WTC11 (cell line): ENCODE data around the gene ZYG11B. TPM values are rescaled to one million over a fixed set of nuclear protein-coding genes. Genes with fewer than 3 reads are reported as not detected.

Experiments used
- ATAC-seq: fragments of 200-7000 bp; cut with Tn5 transposase; 2 replicates; pipeline ENCODE4 v1.10.0; 2021; ENCODE audit warnings: mild to moderate bottlenecking, moderate library complexity
- CTCF ChIA-PET: fragments of 300-600 bp; sonication (Branson Sonifier 250); formaldehyde crosslinking; loops from one replicate; lab custom pipeline; 2021; ENCODE audit warnings: antibody characterized with exemption; lab: Charles Lee
- POLR2A ChIA-PET: fragments of 350-600 bp; sonication (Branson Sonifier 250); formaldehyde crosslinking; loops from one replicate; lab custom pipeline; 2021; ENCODE audit warnings: antibody characterized with exemption; lab: Charles Lee
- DNase-seq: peaks from one replicate; pipeline ENCODE4 v3.0.0; 2021; ENCODE audit warnings: low spot score
- H3K27ac Mint-ChIP-seq: 2 replicates; pipeline ENCODE4 v1.8.0; 2021; ENCODE audit warnings: mixed read lengths
- H3K27me3 Mint-ChIP-seq: 2 replicates; pipeline ENCODE4 v1.8.0; 2021; ENCODE audit warnings: low read depth, mild to moderate bottlenecking, moderate library complexity, mixed read lengths
- H3K36me3 Mint-ChIP-seq: 2 replicates; pipeline ENCODE4 v1.8.0; 2021; ENCODE audit warnings: mixed read lengths
- H3K4me1 Mint-ChIP-seq: 2 replicates; pipeline ENCODE4 v1.8.0; 2022; ENCODE audit warnings: mixed read lengths
- H3K4me3 Mint-ChIP-seq: 2 replicates; pipeline ENCODE4 v1.8.0; 2021; ENCODE audit warnings: mild to moderate bottlenecking, moderate library complexity, mixed read lengths
- H3K9me3 Mint-ChIP-seq: 2 replicates; pipeline ENCODE4 v1.8.0; 2021; ENCODE audit warnings: mixed read lengths
- EMX1 ChIP-seq: fragments of 250-450 bp; sonication (Bioruptor Pico); IDR thresholded peaks from 2 replicates; pipeline ENCODE4 v1.8.0; 2021; ENCODE audit warnings: mild to moderate bottlenecking
- FOXJ3 ChIP-seq: sonication (generic); formaldehyde crosslinking; IDR thresholded peaks from 2 replicates; pipeline ENCODE4 v1.9.0; 2021; ENCODE audit warnings: missing genetic modification reagents, mild to moderate bottlenecking, borderline replicate concordance
- FOXP1 ChIP-seq: sonication (generic); formaldehyde crosslinking; IDR thresholded peaks from 2 replicates; pipeline ENCODE4 v1.8.0; 2022; ENCODE audit warnings: missing genetic modification reagents, mild to moderate bottlenecking, moderate library complexity, borderline replicate concordance
- IRF2 ChIP-seq: sonication (generic); formaldehyde crosslinking; IDR thresholded peaks from 2 replicates; pipeline ENCODE4 v1.8.0; 2022; ENCODE audit warnings: low read depth, missing genetic modification reagents, borderline replicate concordance
- JUN ChIP-seq: sonication (generic); formaldehyde crosslinking; IDR thresholded peaks from 2 replicates; pipeline ENCODE4 v1.8.0; 2023; ENCODE audit warnings: mild to moderate bottlenecking, missing genetic modification reagents
- KAT7 ChIP-seq: sonication (generic); formaldehyde crosslinking; IDR thresholded peaks from 2 replicates; pipeline ENCODE4 v1.8.1; 2023; ENCODE audit warnings: missing genetic modification reagents, mild to moderate bottlenecking, borderline replicate concordance
- MXD4 ChIP-seq: fragments of 250-450 bp; sonication (Bioruptor Pico); IDR thresholded peaks from 2 replicates; pipeline ENCODE4 v1.8.0; 2021; ENCODE audit warnings: mild to moderate bottlenecking, moderate library complexity, borderline replicate concordance
- NFATC4 ChIP-seq: fragments of 250-450 bp; sonication (Bioruptor Pico); IDR thresholded peaks from 2 replicates; pipeline ENCODE4 v1.9.0; 2021; ENCODE audit warnings: mild to moderate bottlenecking
- NR3C1 ChIP-seq: sonication (generic); formaldehyde crosslinking; conservative IDR thresholded peaks from 2 replicates; pipeline ENCODE4 v1.8.1; 2023; ENCODE audit warnings: low read depth, mild to moderate bottlenecking, missing genetic modification reagents
- SP1 ChIP-seq: sonication (generic); formaldehyde crosslinking; conservative IDR thresholded peaks from 2 replicates; pipeline ENCODE4 v1.8.1; 2022; ENCODE audit warnings: missing genetic modification reagents
- ZBTB21 ChIP-seq: sonication (generic); formaldehyde crosslinking; IDR thresholded peaks from 2 replicates; pipeline ENCODE4 v1.8.1; 2023; ENCODE audit warnings: mild to moderate bottlenecking, missing genetic modification reagents, borderline replicate concordance
- ZNF138 ChIP-seq: sonication (generic); formaldehyde crosslinking; conservative IDR thresholded peaks from 2 replicates; pipeline ENCODE4 v1.8.1; 2022; ENCODE audit warnings: mild to moderate bottlenecking, moderate library complexity, missing genetic modification reagents
- ZNF416 ChIP-seq: fragments of 250-450 bp; sonication (Bioruptor Pico); IDR thresholded peaks from 2 replicates; pipeline ENCODE4 v1.9.0; 2021; ENCODE audit warnings: mild to moderate bottlenecking, inconsistent platforms
- total RNA-seq: library from RNA; stranded (reverse); gene quantifications from 3 replicates; pipeline ENCODE4 v1.2.3, GENCODE V29; 2021
- TF ChIP-seq, protein P1 (sequence below): sonication (generic); formaldehyde crosslinking; IDR thresholded peaks from 2 replicates; pipeline ENCODE4 v1.8.1; 2022; ENCODE audit warnings: missing genetic modification reagents, borderline replicate concordance
- TF ChIP-seq, protein P2 (sequence below): sonication (generic); formaldehyde crosslinking; IDR thresholded peaks from 2 replicates; pipeline ENCODE4 v1.8.0; 2022; ENCODE audit warnings: mild to moderate bottlenecking, missing genetic modification reagents
- TF ChIP-seq, protein P3 (sequence below): sonication (generic); formaldehyde crosslinking; IDR thresholded peaks from 2 replicates; pipeline ENCODE4 v1.8.1; 2022; ENCODE audit warnings: mild to moderate bottlenecking, moderate library complexity, missing genetic modification reagents
- TF ChIP-seq, protein P4 (sequence below): sonication (generic); formaldehyde crosslinking; IDR thresholded peaks from 2 replicates; pipeline ENCODE4 v1.8.1; 2022; ENCODE audit warnings: low read depth, mild to moderate bottlenecking, moderate library complexity, missing genetic modification reagents, borderline replicate concordance
- TF ChIP-seq, protein P5 (sequence below): fragments of 250-450 bp; sonication (Bioruptor Pico); IDR thresholded peaks from 2 replicates; pipeline ENCODE4 v1.9.0; 2021; ENCODE audit warnings: moderate library complexity, mild to moderate bottlenecking, inconsistent platforms, borderline replicate concordance
- TF ChIP-seq, protein P6 (sequence below): sonication (generic); formaldehyde crosslinking; IDR thresholded peaks from 2 replicates; pipeline ENCODE4 v1.8.1; 2023; ENCODE audit warnings: mild to moderate bottlenecking, missing genetic modification reagents, moderate library complexity
- TF ChIP-seq, protein P7 (sequence below): fragments of 250-450 bp; sonication (Bioruptor Pico); conservative IDR thresholded peaks from 2 replicates; pipeline ENCODE4 v1.9.0; 2021; ENCODE audit warnings: mild to moderate bottlenecking
- TF ChIP-seq, protein P8 (sequence below): sonication (generic); formaldehyde crosslinking; IDR thresholded peaks from 2 replicates; pipeline ENCODE4 v1.8.0; 2023; ENCODE audit warnings: missing genetic modification reagents, mild to moderate bottlenecking, borderline replicate concordance
- TF ChIP-seq, protein P9 (sequence below): sonication (generic); formaldehyde crosslinking; IDR thresholded peaks from 2 replicates; pipeline ENCODE4 v1.8.0; 2022; ENCODE audit warnings: mild to moderate bottlenecking, missing genetic modification reagents
- TF ChIP-seq, protein P10 (sequence below): sonication (generic); formaldehyde crosslinking; IDR thresholded peaks from 2 replicates; pipeline ENCODE4 v1.8.0; 2022; ENCODE audit warnings: mild to moderate bottlenecking, missing genetic modification reagents

Gene ZYG11B
- total RNA-seq, 1 experiment from 2014 or later: 19.2 TPM

DNA sequence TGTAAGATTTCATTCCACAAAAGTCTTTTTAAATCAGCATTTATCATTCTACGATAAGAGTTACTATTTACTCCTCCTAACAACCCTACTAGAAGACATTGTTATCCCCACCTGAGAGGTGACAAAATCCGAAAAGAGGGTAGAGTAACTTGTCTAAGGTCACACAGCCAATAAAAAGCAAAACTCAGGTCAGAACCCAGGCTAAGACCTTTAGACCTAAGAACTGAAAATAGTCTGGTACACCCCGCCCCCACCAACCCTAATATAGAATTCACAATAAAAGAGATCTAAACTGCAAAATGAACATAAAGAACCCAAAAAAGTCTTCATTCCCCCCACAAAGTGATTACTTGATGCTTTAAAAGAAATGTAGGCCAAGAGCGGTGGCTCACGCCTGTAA, 46.8 kb upstream of the ZYG11B start (continued):
- TF ChIP-seq, protein P1, sequence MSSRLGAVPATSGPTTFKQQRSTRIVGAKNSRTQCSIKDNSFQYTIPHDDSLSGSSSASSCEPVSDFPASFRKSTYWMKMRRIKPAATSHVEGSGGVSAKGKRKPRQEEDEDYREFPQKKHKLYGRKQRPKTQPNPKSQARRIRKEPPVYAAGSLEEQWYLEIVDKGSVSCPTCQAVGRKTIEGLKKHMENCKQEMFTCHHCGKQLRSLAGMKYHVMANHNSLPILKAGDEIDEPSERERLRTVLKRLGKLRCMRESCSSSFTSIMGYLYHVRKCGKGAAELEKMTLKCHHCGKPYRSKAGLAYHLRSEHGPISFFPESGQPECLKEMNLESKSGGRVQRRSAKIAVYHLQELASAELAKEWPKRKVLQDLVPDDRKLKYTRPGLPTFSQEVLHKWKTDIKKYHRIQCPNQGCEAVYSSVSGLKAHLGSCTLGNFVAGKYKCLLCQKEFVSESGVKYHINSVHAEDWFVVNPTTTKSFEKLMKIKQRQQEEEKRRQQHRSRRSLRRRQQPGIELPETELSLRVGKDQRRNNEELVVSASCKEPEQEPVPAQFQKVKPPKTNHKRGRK: no peak
- TF ChIP-seq, protein P2, sequence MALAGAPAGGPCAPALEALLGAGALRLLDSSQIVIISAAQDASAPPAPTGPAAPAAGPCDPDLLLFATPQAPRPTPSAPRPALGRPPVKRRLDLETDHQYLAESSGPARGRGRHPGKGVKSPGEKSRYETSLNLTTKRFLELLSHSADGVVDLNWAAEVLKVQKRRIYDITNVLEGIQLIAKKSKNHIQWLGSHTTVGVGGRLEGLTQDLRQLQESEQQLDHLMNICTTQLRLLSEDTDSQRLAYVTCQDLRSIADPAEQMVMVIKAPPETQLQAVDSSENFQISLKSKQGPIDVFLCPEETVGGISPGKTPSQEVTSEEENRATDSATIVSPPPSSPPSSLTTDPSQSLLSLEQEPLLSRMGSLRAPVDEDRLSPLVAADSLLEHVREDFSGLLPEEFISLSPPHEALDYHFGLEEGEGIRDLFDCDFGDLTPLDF (CRISPR knock-in tag): no peak
- no peak for TF ChIP-seq FOXP1 (CRISPR knock-in tag)
- TF ChIP-seq, protein P3, sequence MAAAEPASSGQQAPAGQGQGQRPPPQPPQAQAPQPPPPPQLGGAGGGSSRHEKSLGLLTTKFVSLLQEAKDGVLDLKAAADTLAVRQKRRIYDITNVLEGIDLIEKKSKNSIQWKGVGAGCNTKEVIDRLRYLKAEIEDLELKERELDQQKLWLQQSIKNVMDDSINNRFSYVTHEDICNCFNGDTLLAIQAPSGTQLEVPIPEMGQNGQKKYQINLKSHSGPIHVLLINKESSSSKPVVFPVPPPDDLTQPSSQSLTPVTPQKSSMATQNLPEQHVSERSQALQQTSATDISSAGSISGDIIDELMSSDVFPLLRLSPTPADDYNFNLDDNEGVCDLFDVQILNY (CRISPR knock-in tag): no peak
- no peak for TF ChIP-seq MXD4

DNA sequence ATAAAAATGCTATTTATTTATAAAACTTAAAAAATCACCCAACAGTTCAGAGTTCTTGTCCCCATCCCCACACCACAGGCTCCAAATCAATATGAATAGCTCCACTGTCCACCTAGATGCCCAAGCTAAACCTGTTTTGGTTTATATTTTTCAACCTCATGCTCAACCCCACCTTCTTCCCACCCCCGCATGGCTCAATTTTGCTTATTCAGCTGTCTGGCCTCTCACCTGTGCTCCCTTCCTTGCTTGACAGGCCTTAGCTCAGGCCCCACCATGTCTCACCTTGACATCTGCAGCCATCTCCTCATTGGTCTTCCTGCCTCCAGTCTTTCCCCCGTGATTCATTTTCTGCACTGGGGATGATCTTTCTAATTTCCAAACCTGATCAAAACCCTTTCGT, 45.9 kb upstream of the ZYG11B start:
- POLR2A ChIA-PET: no interaction called here
- DNase-seq: no peak
- H3K4me1 Mint-ChIP-seq: peaks cover 20% of the 10 kb centered on the region
- CTCF ChIA-PET: no interaction called here
- H3K9me3 Mint-ChIP-seq: peaks cover 7% of the 10 kb centered on the region
- H3K27me3 Mint-ChIP-seq: no peaks in the 10 kb centered on the region
- peak overlapping the region; percentile 18; the same call in 1 of the 2 replicates for H3K27ac Mint-ChIP-seq
- H3K36me3 Mint-ChIP-seq: peaks cover 7% of the 10 kb centered on the region
- no peak for ATAC-seq
- H3K4me3 Mint-ChIP-seq: no peak overlapping the region
- TF ChIP-seq ZNF138: no peak
- TF ChIP-seq, protein P4, sequence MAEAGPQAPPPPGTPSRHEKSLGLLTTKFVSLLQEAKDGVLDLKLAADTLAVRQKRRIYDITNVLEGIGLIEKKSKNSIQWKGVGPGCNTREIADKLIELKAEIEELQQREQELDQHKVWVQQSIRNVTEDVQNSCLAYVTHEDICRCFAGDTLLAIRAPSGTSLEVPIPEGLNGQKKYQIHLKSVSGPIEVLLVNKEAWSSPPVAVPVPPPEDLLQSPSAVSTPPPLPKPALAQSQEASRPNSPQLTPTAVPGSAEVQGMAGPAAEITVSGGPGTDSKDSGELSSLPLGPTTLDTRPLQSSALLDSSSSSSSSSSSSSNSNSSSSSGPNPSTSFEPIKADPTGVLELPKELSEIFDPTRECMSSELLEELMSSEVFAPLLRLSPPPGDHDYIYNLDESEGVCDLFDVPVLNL (CRISPR knock-in tag): no peak
- no peak for TF ChIP-seq IRF2
- TF ChIP-seq NR3C1 (CRISPR knock-in tag): no peak
- TF ChIP-seq EMX1 (CRISPR knock-in tag): no peak
- no peak for TF ChIP-seq ZNF416 (CRISPR knock-in tag)
- TF ChIP-seq, protein P5, sequence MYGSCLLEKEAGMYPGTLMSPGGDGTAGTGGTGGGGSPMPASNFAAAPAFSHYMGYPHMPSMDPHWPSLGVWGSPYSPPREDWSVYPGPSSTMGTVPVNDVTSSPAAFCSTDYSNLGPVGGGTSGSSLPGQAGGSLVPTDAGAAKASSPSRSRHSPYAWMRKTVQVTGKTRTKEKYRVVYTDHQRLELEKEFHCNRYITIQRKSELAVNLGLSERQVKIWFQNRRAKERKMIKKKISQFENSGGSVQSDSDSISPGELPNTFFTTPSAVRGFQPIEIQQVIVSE: no peak
- TF ChIP-seq JUN (CRISPR knock-in tag): no peak
- no peak for TF ChIP-seq KAT7 (CRISPR knock-in tag)
- TF ChIP-seq FOXJ3: no peak
- TF ChIP-seq, protein P6, sequence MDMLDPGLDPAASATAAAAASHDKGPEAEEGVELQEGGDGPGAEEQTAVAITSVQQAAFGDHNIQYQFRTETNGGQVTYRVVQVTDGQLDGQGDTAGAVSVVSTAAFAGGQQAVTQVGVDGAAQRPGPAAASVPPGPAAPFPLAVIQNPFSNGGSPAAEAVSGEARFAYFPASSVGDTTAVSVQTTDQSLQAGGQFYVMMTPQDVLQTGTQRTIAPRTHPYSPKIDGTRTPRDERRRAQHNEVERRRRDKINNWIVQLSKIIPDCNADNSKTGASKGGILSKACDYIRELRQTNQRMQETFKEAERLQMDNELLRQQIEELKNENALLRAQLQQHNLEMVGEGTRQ (CRISPR knock-in tag): no peak
- TF ChIP-seq SP1 (CRISPR knock-in tag): no peak
- no peak for TF ChIP-seq ZBTB21 (CRISPR knock-in tag)
- no peak for TF ChIP-seq NFATC4
- TF ChIP-seq, protein P7, sequence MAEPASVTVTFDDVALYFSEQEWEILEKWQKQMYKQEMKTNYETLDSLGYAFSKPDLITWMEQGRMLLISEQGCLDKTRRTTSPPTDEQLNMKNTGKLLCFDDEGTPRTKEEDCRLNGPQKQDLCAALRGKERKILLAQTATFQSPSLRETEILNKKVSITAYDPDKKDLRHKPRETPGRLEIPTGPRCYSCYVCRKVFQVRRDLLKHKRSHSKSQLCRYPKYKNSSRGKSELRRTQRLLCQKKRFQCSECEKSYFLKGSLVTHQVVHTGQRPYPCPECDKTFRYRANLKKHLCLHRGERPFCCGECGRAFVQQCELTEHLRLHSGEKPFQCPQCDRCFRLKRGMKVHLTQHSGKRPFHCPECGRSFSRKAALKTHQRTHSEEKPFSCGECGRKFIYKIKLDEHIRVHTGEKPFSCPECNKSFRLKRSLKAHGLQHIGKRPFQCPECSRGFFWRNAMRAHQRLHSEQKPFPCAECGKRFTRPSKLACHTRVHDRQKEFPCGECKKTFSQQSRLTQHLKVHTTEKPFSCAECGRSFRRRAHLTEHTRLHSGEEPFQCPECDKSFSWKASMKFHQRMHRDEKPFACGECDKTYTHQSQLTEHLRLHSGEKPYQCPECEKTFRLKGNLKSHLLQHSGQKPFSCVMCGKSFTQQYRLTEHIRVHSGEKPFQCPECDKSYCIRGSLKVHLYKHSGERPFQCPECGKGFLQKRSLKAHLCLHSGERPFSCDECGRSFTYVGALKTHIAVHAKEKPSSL (CRISPR knock-in tag): no peak
- TF ChIP-seq, protein P8, sequence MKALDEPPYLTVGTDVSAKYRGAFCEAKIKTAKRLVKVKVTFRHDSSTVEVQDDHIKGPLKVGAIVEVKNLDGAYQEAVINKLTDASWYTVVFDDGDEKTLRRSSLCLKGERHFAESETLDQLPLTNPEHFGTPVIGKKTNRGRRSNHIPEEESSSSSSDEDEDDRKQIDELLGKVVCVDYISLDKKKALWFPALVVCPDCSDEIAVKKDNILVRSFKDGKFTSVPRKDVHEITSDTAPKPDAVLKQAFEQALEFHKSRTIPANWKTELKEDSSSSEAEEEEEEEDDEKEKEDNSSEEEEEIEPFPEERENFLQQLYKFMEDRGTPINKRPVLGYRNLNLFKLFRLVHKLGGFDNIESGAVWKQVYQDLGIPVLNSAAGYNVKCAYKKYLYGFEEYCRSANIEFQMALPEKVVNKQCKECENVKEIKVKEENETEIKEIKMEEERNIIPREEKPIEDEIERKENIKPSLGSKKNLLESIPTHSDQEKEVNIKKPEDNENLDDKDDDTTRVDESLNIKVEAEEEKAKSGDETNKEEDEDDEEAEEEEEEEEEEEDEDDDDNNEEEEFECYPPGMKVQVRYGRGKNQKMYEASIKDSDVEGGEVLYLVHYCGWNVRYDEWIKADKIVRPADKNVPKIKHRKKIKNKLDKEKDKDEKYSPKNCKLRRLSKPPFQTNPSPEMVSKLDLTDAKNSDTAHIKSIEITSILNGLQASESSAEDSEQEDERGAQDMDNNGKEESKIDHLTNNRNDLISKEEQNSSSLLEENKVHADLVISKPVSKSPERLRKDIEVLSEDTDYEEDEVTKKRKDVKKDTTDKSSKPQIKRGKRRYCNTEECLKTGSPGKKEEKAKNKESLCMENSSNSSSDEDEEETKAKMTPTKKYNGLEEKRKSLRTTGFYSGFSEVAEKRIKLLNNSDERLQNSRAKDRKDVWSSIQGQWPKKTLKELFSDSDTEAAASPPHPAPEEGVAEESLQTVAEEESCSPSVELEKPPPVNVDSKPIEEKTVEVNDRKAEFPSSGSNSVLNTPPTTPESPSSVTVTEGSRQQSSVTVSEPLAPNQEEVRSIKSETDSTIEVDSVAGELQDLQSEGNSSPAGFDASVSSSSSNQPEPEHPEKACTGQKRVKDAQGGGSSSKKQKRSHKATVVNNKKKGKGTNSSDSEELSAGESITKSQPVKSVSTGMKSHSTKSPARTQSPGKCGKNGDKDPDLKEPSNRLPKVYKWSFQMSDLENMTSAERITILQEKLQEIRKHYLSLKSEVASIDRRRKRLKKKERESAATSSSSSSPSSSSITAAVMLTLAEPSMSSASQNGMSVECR (CRISPR knock-in tag): no peak
- TF ChIP-seq, protein P9, sequence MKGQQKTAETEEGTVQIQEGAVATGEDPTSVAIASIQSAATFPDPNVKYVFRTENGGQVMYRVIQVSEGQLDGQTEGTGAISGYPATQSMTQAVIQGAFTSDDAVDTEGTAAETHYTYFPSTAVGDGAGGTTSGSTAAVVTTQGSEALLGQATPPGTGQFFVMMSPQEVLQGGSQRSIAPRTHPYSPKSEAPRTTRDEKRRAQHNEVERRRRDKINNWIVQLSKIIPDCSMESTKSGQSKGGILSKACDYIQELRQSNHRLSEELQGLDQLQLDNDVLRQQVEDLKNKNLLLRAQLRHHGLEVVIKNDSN (CRISPR knock-in tag): no peak
- TF ChIP-seq, protein P10, sequence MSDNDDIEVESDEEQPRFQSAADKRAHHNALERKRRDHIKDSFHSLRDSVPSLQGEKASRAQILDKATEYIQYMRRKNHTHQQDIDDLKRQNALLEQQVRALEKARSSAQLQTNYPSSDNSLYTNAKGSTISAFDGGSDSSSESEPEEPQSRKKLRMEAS: no peak
